Measurements from ENCODE around the gene MYO3A. TPM values are rescaled to one million over a fixed set of nuclear protein-coding genes. Genes with fewer than 3 reads are reported as not detected.

The MYO3A gene
- total RNA-seq, 4 donors from 2014 or later: 0.58 to 3.4 TPM; not detected in 2

DNA sequence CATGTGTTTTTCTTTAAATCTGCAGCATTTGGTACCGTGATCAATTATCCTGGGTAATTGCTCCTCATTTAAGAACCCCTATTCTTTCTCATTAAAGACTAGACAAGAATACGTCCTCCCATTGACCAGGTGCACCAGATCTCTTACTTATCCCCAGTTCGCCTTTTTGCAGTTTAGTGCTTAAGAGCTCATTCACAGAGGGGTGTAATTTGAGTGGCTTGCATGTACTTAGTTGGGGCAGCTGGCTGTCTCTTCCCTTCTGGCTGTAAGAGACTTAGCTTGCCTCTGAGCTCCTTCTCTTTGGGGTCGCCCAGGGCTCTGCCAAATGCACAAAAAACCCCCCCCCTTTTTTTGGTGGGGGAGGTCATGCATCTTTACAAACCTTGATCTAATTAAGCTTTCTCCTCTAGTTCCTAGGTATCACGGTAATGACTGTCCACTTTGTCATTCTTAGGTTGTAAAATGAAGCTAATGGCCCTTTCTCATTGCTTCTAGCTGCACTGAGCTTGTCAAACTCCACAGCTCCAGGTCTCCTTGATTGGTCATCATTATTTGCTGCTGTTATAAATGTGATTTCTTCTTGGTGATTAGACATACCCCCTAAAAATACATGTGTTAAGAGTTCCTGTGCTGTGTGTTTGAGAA, 308.8 kb downstream of the MYO3A start:
- TF ChIP-seq, protein P1, sequence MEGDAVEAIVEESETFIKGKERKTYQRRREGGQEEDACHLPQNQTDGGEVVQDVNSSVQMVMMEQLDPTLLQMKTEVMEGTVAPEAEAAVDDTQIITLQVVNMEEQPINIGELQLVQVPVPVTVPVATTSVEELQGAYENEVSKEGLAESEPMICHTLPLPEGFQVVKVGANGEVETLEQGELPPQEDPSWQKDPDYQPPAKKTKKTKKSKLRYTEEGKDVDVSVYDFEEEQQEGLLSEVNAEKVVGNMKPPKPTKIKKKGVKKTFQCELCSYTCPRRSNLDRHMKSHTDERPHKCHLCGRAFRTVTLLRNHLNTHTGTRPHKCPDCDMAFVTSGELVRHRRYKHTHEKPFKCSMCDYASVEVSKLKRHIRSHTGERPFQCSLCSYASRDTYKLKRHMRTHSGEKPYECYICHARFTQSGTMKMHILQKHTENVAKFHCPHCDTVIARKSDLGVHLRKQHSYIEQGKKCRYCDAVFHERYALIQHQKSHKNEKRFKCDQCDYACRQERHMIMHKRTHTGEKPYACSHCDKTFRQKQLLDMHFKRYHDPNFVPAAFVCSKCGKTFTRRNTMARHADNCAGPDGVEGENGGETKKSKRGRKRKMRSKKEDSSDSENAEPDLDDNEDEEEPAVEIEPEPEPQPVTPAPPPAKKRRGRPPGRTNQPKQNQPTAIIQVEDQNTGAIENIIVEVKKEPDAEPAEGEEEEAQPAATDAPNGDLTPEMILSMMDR (IDR thresholded peaks at IDR 0.05): no peak
- no peak for TF ChIP-seq POLR2A (IDR thresholded peaks at IDR 0.05)
- no peak for DNase-seq
- no peak overlapping the region for H3K27ac ChIP-seq
- H3K4me1 ChIP-seq: no peaks in the 10 kb centered on the region
- intact Hi-C loops (cut with DNase I; ENCODE audit: low total_unique reads): no loop called here
- H3K27me3 ChIP-seq: no peaks in the 10 kb centered on the region
- H3K4me3 ChIP-seq: no peak overlapping the region
- no peaks in the 10 kb centered on the region for H3K9me3 ChIP-seq
- no peaks in the 10 kb centered on the region for H3K36me3 ChIP-seq

DNA sequence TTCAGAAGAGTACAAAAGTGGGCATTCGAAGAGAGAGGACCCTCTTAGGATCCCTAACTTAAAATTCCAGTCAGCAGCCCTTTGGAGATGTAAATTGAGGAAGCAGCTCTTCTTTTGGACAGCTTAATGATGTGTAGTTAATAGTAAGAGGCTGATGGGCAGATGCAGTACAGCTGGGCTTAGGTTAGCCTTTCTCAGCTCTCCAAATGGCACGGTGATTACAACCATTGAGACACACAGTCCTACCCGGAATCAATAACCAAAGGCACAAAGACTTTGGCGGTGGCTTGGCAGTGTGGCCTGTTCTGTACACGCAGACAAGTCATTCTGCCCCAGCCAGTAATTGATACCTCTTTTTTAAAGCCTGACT, 309.3 kb downstream of the MYO3A start:
- Histone ChIP-seq H3K4me3 (no peak overlapping the region), H3K9me3 (no peaks in the 10 kb centered on the region), H3K27ac (no peak overlapping the region), H3K36me3 (no peaks in the 10 kb centered on the region), H3K27me3 (no peaks in the 10 kb centered on the region), H3K4me1 (no peaks in the 10 kb centered on the region)
- no peak for DNase-seq
- intact Hi-C loops (cut with DNase I; ENCODE audit: low total_unique reads): no loop called here
- no peak for TF ChIP-seq POLR2A (IDR thresholded peaks at IDR 0.05)
- TF ChIP-seq, protein P1 (IDR thresholded peaks at IDR 0.05): no peak

DNA sequence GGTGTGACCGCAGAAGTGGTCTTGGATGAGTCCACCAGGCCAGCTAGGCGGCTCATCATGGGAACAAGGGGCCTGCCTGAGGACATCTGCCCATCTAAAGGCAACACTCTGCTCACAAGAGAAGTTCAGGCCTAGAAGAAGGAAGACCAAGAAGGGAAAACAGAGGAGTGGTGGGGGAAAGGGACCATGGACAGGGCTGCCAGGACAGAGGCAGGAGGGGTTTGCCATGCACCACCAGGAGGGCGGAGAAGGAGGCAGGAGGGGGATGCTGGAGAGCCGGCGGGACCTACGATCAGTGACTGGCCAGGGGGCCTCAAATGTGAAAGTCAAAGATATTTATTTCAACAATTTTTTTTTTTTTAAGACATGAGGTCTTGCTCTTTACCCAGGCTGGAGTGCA, 315.7 kb downstream of the MYO3A start:
- no peaks in the 10 kb centered on the region for H3K9me3 ChIP-seq
- H3K36me3 ChIP-seq: no peaks in the 10 kb centered on the region
- no peak overlapping the region for H3K4me3 ChIP-seq
- H3K27ac ChIP-seq: no peak overlapping the region
- no peak for DNase-seq
- no peaks in the 10 kb centered on the region for H3K4me1 ChIP-seq
- H3K27me3 ChIP-seq: no peaks in the 10 kb centered on the region
- no peak for TF ChIP-seq POLR2A (IDR thresholded peaks at IDR 0.05)
- TF ChIP-seq, protein P1 (IDR thresholded peaks at IDR 0.05): no peak
- intact Hi-C loops (cut with DNase I; ENCODE audit: low total_unique reads): no loop called here

DNA sequence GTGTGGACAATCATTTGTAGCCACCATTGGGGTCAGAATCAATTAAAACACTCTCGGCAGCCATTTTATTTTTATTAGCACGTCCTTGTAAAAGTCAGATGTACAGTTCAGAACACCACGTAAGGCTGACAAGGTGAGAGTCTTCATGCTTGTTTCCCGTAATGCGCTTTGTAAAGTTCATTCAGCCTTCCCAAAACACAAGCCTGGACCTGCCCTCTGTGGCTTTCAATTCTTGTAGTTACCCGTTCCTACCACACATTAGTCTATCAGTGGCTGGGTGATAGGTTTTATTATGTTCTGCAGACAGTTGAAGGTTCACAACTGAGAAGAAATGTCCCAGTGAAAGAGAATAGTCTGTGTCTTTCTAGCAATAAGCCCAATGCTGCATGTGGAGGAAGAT, 317.9 kb downstream of the MYO3A start:
- TF ChIP-seq, protein P1 (IDR thresholded peaks at IDR 0.05): no peak
- no peak for TF ChIP-seq POLR2A (IDR thresholded peaks at IDR 0.05)
- Histone ChIP-seq H3K27me3 (no peaks in the 10 kb centered on the region), H3K9me3 (no peaks in the 10 kb centered on the region), H3K27ac (no peak overlapping the region), H3K36me3 (no peaks in the 10 kb centered on the region), H3K4me1 (no peaks in the 10 kb centered on the region), H3K4me3 (no peak overlapping the region)
- intact Hi-C loops (cut with DNase I; ENCODE audit: low total_unique reads): no loop called here
- no peak for DNase-seq

DNA sequence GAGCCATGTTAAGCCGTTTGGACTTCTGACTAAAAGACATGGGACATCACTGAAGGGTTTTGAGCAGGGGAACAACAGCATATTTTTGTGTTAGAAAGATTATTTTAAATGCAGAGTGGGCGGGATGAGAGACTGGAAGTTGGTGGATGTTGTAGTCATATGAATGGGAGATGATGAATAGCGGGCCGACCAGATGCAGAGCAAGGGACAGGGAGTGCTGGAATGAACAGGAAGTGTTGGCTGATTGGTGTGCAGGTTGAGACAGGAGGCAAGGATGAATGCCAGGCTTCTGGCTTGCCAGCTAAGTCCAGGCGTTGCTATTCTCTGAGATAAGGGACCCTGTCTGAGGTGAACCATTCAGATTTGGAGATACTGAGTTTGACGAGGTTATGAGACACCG, 320.6 kb downstream of the MYO3A start:
- no peaks in the 10 kb centered on the region for H3K36me3 ChIP-seq
- no peak overlapping the region for H3K4me3 ChIP-seq
- no peaks in the 10 kb centered on the region for H3K9me3 ChIP-seq
- TF ChIP-seq POLR2A (IDR thresholded peaks at IDR 0.05): no peak
- TF ChIP-seq, protein P1 (IDR thresholded peaks at IDR 0.05): no peak
- intact Hi-C loops (cut with DNase I; ENCODE audit: low total_unique reads): no loop called here
- DNase-seq: no peak
- H3K27ac ChIP-seq: no peak overlapping the region
- H3K4me1 ChIP-seq: no peaks in the 10 kb centered on the region
- no peaks in the 10 kb centered on the region for H3K27me3 ChIP-seq

All from uterus (tissue), 4 donors.